ENCODE data around the gene MYO15B.

Gene MYO15B

DNA sequence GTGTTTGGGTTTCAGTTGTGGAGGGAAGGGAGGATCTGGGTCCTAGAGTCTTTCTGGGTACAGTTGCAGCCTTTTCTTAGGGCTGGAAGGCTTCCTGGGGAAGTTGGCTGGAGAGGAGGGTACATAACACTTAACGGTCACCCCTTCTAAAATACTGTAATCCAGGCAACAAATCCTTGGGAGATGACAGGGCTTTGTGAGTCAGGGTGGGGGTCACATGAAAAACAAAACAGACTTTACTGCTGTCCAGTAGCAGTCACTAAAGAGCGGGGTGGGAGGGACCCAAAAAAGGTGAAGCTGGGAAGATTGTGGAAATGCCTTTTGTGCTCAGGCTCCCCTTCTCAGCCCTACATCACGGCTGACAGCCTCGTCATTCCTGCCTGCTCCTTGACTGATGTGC is 85.9 kb downstream of the MYO15B start:
- H3K27ac ChIP-seq, result no peak overlapping the region
- H3K36me3 ChIP-seq, result peaks cover 83% of the 10 kb centered on the region
- no peaks in the 10 kb centered on the region for H3K27me3 ChIP-seq (ENCODE audit: insufficient read depth, low read depth, severe bottlenecking)

More for the DNA sequence above, 85.9 kb downstream of the MYO15B start:
- Histone ChIP-seq H3K9me3 (ENCODE audit: severe bottlenecking) (no peaks in the 10 kb centered on the region), H3K4me3 (ENCODE audit: low read depth, low read length) (no peak overlapping the region)
- TF ChIP-seq, protein P1, sequence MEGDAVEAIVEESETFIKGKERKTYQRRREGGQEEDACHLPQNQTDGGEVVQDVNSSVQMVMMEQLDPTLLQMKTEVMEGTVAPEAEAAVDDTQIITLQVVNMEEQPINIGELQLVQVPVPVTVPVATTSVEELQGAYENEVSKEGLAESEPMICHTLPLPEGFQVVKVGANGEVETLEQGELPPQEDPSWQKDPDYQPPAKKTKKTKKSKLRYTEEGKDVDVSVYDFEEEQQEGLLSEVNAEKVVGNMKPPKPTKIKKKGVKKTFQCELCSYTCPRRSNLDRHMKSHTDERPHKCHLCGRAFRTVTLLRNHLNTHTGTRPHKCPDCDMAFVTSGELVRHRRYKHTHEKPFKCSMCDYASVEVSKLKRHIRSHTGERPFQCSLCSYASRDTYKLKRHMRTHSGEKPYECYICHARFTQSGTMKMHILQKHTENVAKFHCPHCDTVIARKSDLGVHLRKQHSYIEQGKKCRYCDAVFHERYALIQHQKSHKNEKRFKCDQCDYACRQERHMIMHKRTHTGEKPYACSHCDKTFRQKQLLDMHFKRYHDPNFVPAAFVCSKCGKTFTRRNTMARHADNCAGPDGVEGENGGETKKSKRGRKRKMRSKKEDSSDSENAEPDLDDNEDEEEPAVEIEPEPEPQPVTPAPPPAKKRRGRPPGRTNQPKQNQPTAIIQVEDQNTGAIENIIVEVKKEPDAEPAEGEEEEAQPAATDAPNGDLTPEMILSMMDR (IDR thresholded peaks at IDR 0.05; ENCODE audit: low read depth, low read length), result no peak
- no peak for DNase-seq

Data from WERI-Rb-1 (cell line).